SK-N-SH (cell line): Measurements from ENCODE around the gene RBM38.

Experiments used
- MAX ChIP-seq: IDR thresholded peaks from 2 replicates; pipeline ENCODE4 v1.4.0; 2012; ENCODE audit warnings: low read depth
- MXI1 ChIP-seq: IDR thresholded peaks from 2 replicates; pipeline ENCODE4 v1.6.1; 2012; ENCODE audit warnings: mild to moderate bottlenecking, low read depth, low read length, improper control_type of control experiment
- NRF1 ChIP-seq: IDR thresholded peaks from 2 replicates; pipeline ENCODE4 v1.6.1; 2012; ENCODE audit warnings: low read depth, mild to moderate bottlenecking, low read length
- POLR2AphosphoS5 ChIP-seq: IDR thresholded peaks from 2 replicates; pipeline ENCODE4 v1.6.1; 2012; ENCODE audit warnings: low read depth, low read length
- RAD21 ChIP-seq: IDR thresholded peaks from 2 replicates; pipeline ENCODE4 v1.6.1; 2012; ENCODE audit warnings: mild to moderate bottlenecking, low read length
- REST ChIP-seq: IDR thresholded peaks from 2 replicates; pipeline ENCODE4 v1.6.1; 2012; ENCODE audit warnings: mild to moderate bottlenecking, low read depth, low read length, moderate library complexity
- SMC3 ChIP-seq: IDR thresholded peaks from 2 replicates; pipeline ENCODE4 v1.6.1; 2012; ENCODE audit warnings: low read depth, low read length, improper control_type of control experiment
- TF ChIP-seq, protein P1 (sequence below): fragments of 200-600 bp; sonication (generic); IDR thresholded peaks from 2 replicates; pipeline ENCODE4 v1.6.1; 2017; ENCODE audit warnings: antibody characterized with exemption, mild to moderate bottlenecking, moderate library complexity

GRCh38 chr20:57394121-57395082 is 3.2 kb downstream of the RBM38 start:
- TF ChIP-seq POLR2AphosphoS5 (no peak), NRF1 (no peak), MAX (no peak), RAD21 (no peak), MXI1 (no peak), SMC3 (no peak), REST (no peak)
- TF ChIP-seq, protein P1, sequence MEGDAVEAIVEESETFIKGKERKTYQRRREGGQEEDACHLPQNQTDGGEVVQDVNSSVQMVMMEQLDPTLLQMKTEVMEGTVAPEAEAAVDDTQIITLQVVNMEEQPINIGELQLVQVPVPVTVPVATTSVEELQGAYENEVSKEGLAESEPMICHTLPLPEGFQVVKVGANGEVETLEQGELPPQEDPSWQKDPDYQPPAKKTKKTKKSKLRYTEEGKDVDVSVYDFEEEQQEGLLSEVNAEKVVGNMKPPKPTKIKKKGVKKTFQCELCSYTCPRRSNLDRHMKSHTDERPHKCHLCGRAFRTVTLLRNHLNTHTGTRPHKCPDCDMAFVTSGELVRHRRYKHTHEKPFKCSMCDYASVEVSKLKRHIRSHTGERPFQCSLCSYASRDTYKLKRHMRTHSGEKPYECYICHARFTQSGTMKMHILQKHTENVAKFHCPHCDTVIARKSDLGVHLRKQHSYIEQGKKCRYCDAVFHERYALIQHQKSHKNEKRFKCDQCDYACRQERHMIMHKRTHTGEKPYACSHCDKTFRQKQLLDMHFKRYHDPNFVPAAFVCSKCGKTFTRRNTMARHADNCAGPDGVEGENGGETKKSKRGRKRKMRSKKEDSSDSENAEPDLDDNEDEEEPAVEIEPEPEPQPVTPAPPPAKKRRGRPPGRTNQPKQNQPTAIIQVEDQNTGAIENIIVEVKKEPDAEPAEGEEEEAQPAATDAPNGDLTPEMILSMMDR: no peak
